ENCODE data around the gene CDH4. TPM values are rescaled to one million over a fixed set of nuclear protein-coding genes. Genes with fewer than 3 reads are reported as not detected.

The CDH4 gene
- total and polyA plus RNA-seq, 2 of the 8 experiments (the other 6 are each of a cell fraction or from before 2014, with no cell fraction given), result 4.3 to 7.9 TPM

DNA sequence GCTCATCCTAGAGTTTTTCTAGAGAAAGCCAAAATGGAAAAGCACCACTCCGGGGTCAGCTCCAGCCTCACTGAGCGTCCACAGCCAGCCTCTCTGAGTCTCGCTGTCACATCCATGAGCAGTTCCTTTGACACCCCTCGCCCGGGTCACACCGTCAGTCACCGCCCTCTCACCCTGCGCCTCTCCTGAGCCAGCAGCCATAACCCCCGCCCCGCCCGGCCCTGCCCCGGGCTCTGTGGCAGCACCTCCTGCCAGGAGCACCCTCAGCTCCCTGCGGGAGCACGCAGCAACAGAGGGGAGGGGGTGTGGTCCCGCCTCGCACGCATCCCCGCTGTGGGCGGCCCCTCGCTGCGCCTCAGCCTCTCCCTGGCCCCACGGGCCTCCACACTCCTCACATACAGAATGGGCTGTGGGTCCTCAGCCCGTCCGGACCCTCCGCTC is 545.9 kb downstream of the CDH4 start:
- H3K56ac ChIP-seq (replicated peaks; ENCODE audit: insufficient read length, low read depth, low read length), result no peak overlapping the region
- no peak overlapping the region for H3K14ac ChIP-seq (ENCODE audit: insufficient read length)
- ChIA-PET CTCF (ENCODE audit: partially characterized antibody) (interaction anchor here (0.5 to 3.4 kb wide), 7 partner anchors 9 to 300 kb away, joined by 3 to 12 read pairs (median 6); no protein-coding TSS in a partner anchor), POLR2A (ENCODE audit: partially characterized antibody) (interaction anchor here (1.2 kb wide), 1 partner anchor 9 kb away, joined by 3 read pairs; no protein-coding TSS in a partner anchor)
- no peak overlapping the region for H3K27ac ChIP-seq (ENCODE audit: low read depth, low read length)
- FAIRE-seq (no peak), DNase-seq (ENCODE audit: low read depth in 1 of 2, low spot score in 2 of 2) (no peak)
- H4K20me1 ChIP-seq (replicated peaks in 1 of 2; ENCODE audit: control insufficient read depth in 1 of 2, insufficient read depth in 2 of 2, low read length in 2 of 2), result peaks cover 0 to 4% of the 10 kb centered on the region in 2 experiments
- H3K4ac ChIP-seq (replicated peaks; ENCODE audit: insufficient read length, low read depth, low read length), result no peak overlapping the region
- H2AK5ac ChIP-seq (ENCODE audit: low read depth, low read length), result no peak overlapping the region
- H3K9ac ChIP-seq (replicated peaks in 1 of 4; ENCODE audit: extremely low read depth in 1 of 4, low read depth in 3 of 4, low read length in 3 of 4), result no peak overlapping the region
- no peak overlapping the region for H3K18ac ChIP-seq (ENCODE audit: extremely low read depth, low read length)
- 98% methylated on average over 16 of the region's 25 CpGs; no CpG with 5 or more reads in 1 of the 2 experiments for WGBS, 2 experiments (ENCODE audit: extremely low coverage in 1 of 2, insufficient coverage in 1 of 2, insufficient read length in 1 of 2, insufficient replicate concordance in 2 of 2, low coverage in 1 of 2, low lambda C conversion rate in 2 of 2, missing lambda C conversion rate in 1 of 2)
- H2BK15ac ChIP-seq (ENCODE audit: low read length), result no peak overlapping the region
- H3K36me3 ChIP-seq (ENCODE audit: control insufficient read depth in 2 of 4, insufficient read depth in 4 of 4, low read length in 3 of 4), result no peaks in the 10 kb centered on the region
- no peak overlapping the region for H2AFZ ChIP-seq (ENCODE audit: low read length)
- no peak overlapping the region for H3K4me3 ChIP-seq (ENCODE audit: extremely low read depth in 1 of 4, insufficient read depth in 2 of 4, low read depth in 3 of 4, low read length in 4 of 4)
- peaks cover 3% of the 10 kb centered on the region; the same call in 1 of the 2 replicates for H3K23me2 ChIP-seq (ENCODE audit: low read depth, low read length)
- H2BK5ac ChIP-seq (ENCODE audit: low read depth, low read length), result no peak overlapping the region
- no peak overlapping the region for H4K91ac ChIP-seq (replicated peaks; ENCODE audit: insufficient read length, low read length)
- no peak overlapping the region for H2BK12ac ChIP-seq (ENCODE audit: low read depth, low read length)
- H3K27me3 ChIP-seq (replicated peaks in 1 of 4; ENCODE audit: control insufficient read depth in 3 of 4, extremely low read depth in 1 of 4, insufficient read depth in 3 of 4, low read length in 3 of 4), result no peaks in the 10 kb centered on the region
- H2BK20ac ChIP-seq (ENCODE audit: low read length), result no peak overlapping the region
- no peaks in the 10 kb centered on the region for H3K79me2 ChIP-seq (ENCODE audit: control insufficient read depth in 1 of 2, insufficient read depth in 2 of 2, low read length in 2 of 2)
- H3K79me1 ChIP-seq (ENCODE audit: low read depth, low read length), result no peaks in the 10 kb centered on the region
- no peak overlapping the region for H4K5ac ChIP-seq (ENCODE audit: insufficient read length, low read depth, low read length)
- no peak overlapping the region for H2BK120ac ChIP-seq (replicated peaks; ENCODE audit: low read depth, low read length)
- no peaks in the 10 kb centered on the region for H3K9me3 ChIP-seq (ENCODE audit: insufficient read depth in 2 of 2, low read depth in 1 of 2, low read length in 1 of 2)
- no peak overlapping the region for H3K4me2 ChIP-seq (ENCODE audit: insufficient read depth in 1 of 2, low read depth in 2 of 2, low read length in 2 of 2)
- no peak overlapping the region for H3K23ac ChIP-seq (ENCODE audit: insufficient read length)
- H4K8ac ChIP-seq (ENCODE audit: extremely low read depth, insufficient read depth, low read length), result no peak overlapping the region
- H3K4me1 ChIP-seq (replicated peaks in 1 of 4; ENCODE audit: control insufficient read depth in 3 of 4, insufficient read depth in 4 of 4, low read length in 3 of 4), result peaks cover 0 to 3% (median 0%) of the 10 kb centered on the region in 4 experiments; a peak in 2 of 7 replicates
- TF ChIP-seq YY1 (IDR thresholded peaks at IDR 0.05; ENCODE audit: low read depth, low read length) (no peak), CREB1 (IDR thresholded peaks at IDR 0.05) (no peak), BACH1 (IDR thresholded peaks at IDR 0.05; ENCODE audit: low read length) (no peak), POU5F1 (IDR thresholded peaks at IDR 0.05; ENCODE audit: low read depth, low read length) (no peak), CTBP2 (IDR thresholded peaks at IDR 0.05; ENCODE audit: borderline replicate concordance, insufficient read depth, insufficient read length, low read length) (no peak), TBP (IDR thresholded peaks at IDR 0.05; ENCODE audit: low read depth, low read length) (no peak), SIX5 (IDR thresholded peaks at IDR 0.05; ENCODE audit: low read depth, low read length) (no peak), CEBPB (IDR thresholded peaks at IDR 0.05; ENCODE audit: low read depth, low read length) (no peak), KDM5A (IDR thresholded peaks at IDR 0.05; ENCODE audit: low read length) (no peak), EZH2 (IDR thresholded peaks at IDR 0.05; ENCODE audit: low read depth, low read length, severe bottlenecking) (no peak), SAP30 (IDR thresholded peaks at IDR 0.05; ENCODE audit: insufficient read depth, insufficient replicate concordance, low read length) (no peak), BRCA1 (IDR thresholded peaks at IDR 0.05; ENCODE audit: low read depth, low read length) (no peak), JUN (IDR thresholded peaks at IDR 0.05; ENCODE audit: low read depth, low read length) (no peak)
- TF ChIP-seq, protein P1, sequence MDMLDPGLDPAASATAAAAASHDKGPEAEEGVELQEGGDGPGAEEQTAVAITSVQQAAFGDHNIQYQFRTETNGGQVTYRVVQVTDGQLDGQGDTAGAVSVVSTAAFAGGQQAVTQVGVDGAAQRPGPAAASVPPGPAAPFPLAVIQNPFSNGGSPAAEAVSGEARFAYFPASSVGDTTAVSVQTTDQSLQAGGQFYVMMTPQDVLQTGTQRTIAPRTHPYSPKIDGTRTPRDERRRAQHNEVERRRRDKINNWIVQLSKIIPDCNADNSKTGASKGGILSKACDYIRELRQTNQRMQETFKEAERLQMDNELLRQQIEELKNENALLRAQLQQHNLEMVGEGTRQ (IDR thresholded peaks at IDR 0.05; ENCODE audit: low read length), result no peak

Data from H1 (cell line).